Neural progenitor cell (in vitro differentiated cells): ENCODE results near the gene TOR1AIP2.

Experiments
- CTCF ChIP-seq: fragments of 200-600 bp; sonication (generic); IDR thresholded peaks from 2 replicates; pipeline ENCODE4 v1.5.1; 2017; ENCODE audit warnings: antibody characterized with exemption, mild to moderate bottlenecking
- EZH2 ChIP-seq: fragments of 200-600 bp; sonication (generic); IDR thresholded peaks from 2 replicates; pipeline ENCODE4 v1.6.1; 2017; ENCODE audit warnings: antibody characterized with exemption, mild to moderate bottlenecking, moderate library complexity
- EZH2phosphoT487 ChIP-seq: fragments of 200-600 bp; sonication (generic); IDR thresholded peaks from 2 replicates; pipeline ENCODE4 v1.6.1; 2017; ENCODE audit warnings: antibody characterized with exemption

GRCh38 chr1:179807691-179808485 is 69.7 kb downstream of the TOR1AIP2 start:
- TF ChIP-seq CTCF = no peak
- no peak for TF ChIP-seq EZH2
- TF ChIP-seq EZH2phosphoT487 = no peak
